GM21825 (cell line): ENCODE measurements around the gene EML2.
"Not testable (repeated sequence)": the region's sequence is repeated elsewhere in the genome, so short reads cannot be mapped to it uniquely, and the experiment has no call there.

Experiments used
- ATAC-seq: cut with Tn5 transposase; IDR thresholded peaks from one replicate; pipeline ENCODE4 v1.9.1; 2021; ENCODE audit warnings: mild to moderate bottlenecking, moderate library complexity; ENCODE audit not compliant: unreplicated experiment

EML2 gene

GRCh38 chr19:45621389-45621788 lies 17.8 kb downstream of the EML2 start:
- no peak for ATAC-seq

DNA sequence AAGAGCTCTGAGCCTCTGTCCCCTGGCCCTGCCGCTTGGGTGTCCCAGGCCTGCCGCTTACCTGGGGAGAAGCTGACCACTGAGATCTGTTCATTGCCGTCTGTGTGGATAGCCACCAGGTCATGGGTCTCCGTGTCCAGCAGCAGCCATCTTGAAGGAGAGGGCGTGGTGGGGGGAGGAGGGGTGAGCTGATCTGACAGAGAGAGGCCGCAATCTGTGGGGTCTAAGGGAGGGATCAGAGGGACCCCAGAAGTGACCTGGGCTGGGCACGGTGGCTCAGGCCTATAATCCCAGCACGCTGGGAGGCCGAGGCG lies 22.5 kb downstream of the EML2 start:
- ATAC-seq = no peak

GRCh38 chr19:45615795-45616703 lies 23.1 kb downstream of the EML2 start:
- no peak for ATAC-seq

- ATAC-seq = not testable (repeated sequence)
Observed at GRCh38 chr19:45615056-45615455, 24.1 kb downstream of the EML2 start.

DNA sequence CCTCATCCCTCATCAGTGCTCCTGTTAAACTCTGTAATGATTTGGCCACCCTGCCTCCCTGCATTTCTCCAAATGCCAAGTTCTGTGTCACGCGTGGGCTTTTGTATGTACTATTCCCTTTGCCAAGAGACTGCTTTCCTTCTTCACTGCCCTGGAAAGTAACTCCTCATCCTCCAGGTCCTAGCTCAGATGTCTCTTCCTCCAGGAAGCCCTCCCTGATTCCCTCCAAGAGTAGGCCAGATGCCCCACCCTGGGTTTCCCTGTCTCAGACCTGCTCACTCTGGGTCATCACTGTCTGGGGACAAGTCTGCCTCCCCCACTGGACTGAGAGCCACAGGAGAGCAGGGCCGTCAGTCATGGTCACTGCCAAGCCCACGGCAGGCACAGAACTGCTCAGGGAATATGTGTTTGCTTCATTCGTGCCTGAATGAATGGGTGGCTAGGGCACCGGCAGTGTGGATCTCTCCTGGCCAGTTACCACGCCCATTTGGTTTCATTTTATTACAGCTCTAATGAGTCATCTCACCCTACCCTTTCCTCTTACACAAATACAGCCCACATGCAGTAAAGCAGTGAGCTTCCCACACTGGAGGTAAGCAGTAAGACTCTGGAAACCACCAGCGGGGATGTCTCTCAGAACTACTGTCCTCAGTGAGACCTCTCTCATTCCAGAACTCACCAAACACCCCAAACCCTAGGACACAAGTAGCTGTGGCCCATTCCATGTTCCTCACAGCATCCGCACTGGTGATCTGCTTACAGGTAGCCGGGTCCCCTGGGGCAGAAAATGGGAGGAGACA lies 25.1 kb downstream of the EML2 start:
- ATAC-seq = no peak

DNA sequence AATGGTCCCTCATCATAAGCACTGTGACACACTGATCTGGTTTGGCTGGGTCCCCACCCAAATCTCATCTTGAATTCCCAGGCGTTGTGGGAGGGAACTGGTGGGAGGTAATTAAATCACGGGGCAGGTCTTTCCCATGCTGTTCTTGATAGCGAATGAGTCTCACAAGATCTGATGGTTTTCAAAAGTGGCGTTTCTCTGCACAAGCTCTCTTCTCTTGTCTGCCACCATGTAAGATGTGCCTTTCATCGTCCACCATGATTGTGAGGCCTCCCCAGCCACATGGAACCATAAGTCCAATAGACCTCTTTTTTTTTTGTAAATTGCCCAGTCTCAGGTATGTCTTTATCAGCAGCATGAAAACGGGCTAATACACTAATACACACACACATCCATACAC lies 30.2 kb downstream of the EML2 start:
- ATAC-seq = no peak

DNA sequence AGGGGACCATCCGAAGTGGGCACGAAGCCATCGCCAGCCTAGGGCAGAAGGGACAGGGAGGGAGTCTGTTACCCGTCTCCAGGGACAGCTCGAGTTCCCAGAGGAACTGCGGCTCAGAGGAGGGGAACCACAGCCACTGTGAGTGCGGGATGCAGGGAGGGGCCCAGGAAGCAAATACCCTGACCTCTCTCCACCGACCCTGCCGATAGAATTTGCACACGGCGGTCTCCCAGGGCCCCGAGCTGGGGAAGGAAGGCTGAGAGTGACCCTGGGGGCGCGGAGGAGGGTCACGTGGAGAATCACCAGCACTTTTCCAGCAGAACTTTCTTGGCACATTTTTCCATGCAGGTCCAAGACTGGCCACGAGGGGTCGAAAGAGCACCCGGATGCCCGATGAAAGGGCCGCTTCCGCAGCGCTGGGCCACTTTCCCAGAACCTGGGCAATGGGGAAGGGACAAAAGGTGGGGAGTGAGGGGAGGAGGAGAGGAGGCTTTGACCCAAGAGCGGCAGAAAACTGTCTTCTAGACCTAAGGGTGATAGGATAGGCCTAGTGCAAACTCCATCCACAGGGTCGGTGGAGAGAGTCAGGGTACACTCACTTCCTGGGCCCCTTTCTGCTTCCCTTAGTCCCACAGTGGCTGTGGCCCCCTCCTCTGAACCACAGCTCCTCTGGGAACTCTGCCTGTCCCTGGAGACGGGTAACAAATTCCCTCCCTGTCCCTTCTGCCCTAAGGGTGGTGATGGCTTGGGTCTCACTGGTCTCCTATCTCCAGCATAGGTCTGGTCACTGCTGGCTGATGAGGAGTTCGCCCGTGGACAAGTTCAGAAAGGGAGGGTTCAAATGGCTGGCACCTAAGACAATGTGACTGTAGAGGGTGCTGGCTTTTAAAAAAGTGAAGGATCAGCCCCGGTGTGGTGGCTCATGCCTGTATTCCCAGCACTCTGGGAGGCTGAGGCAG lies 31.8 kb downstream of the EML2 start:
- no peak for ATAC-seq

DNA sequence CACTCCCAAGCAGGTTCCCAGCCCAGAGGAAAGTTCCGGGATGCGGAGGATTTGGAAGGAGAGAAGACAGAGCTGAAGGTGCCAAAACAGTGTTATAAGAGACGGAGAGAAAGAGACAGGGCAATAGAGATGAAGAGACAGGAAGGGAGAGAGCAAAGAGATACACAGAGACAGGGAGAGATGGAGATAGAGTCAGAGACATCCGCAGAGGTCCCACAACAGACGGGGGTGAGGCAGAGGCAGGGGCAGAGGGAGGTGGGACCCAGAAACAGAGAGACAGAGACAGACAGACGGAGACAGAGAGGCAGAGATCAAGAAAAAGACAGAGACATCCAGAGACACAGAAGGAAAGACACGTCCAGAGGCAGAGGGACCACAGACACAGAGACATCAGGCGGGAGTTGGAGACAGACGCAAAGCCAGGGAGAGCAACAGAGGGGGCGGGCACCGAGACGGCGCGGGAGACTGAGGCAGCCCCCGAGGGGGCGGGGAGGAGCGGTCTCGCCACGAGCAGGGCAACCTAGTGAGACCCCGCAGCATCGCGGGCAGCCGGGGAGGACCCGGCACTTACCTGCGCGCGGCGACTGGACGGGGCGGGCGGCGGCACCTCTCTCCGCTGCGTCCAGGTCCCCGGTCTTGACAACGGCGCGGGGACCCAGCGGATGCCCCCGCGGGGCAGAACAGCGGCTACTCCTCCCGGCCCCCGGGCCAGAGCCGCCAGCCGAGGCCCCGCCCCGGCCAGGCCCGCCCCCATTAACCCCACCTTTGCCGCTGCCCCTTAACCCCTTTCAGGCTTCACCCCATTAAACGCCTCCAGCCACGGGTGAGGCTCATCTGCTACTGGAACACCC lies 37.4 kb downstream of the EML2 start, which contains the start of gene GPR4:
GPR4 (minus strand) TSS at position 689 of the 851 bp plus-strand sequence. CDS start 10,346 bp downstream, outside the sequence.
- no peak for ATAC-seq

DNA sequence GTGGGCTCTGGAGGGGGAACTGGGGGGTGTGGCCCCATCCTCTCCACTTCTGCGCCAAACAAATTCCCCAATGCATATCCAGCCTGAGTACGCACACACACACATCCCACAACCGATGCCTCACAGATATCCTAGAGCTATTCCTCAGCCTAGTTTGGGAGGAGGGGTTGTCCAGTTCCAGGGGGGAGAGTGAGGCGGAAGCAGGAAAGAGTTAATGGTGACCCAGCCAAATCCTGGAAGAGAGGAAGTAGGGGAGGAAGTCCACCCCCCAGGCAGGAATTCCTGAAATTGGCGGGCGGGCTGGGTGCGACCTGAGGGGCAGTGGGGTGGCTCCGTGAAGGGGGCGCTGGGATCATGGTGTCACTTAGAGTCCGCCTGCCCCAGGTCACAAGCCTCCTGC lies 38.1 kb downstream of the EML2 start:
- no peak for ATAC-seq

- ATAC-seq = no peak
Observed at GRCh38 chr19:45600340-45600885, 38.8 kb downstream of the EML2 start.

DNA sequence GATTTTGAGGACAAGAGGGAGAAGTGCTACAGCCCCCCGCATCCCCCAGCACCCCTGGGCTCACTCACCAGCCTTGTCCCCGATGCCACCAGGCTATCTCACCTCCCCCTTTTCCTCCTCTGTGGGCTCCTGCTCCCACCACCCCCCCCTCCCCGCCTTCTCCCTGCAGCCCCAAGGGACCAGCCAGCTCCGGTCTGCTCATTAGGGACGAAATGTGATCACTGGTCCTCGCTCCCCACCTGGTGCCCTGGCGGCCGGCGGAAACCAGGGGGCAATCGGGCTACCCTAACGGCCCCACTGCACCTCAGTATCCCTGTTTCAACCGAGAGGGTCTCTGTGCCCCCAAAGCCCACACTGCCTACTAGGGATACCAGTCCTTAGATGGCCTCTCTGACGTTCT lies 39.9 kb downstream of the EML2 start:
- ATAC-seq = no peak

- no peak for ATAC-seq
Observed at GRCh38 chr19:45598267-45599001, 40.8 kb downstream of the EML2 start.

DNA sequence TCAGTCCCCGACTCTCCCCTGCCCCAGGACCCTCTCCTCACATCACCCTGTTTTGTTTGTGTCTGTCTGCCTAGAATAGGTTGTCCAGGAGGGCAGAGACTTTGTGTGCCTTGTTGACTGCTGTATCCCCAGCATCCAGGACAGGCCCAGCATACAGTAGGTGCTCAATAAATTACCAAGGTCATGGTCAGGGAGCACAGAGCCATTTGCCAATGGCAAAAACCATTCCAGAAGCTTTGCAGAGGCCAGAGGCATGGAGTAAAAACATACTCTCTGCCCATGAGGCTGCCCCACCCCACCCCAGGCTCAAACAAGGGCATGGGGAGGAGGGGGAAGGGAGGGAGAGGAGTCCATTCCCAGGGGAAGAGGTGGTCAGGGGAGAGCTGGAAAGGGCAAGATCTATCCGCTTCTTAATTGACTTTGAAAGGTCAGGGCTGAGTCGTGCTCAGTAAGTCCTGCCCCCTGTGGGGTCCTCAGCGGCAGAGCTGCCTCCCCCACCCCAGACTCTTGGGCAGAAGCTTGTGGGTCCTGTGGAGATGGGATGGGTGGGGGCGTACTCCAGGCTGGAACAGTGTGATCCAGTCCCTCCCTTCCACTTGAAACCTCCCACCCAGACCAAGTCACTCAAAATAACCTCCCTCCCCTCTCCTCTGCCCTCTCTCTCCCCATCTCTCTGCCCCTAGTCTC lies 41.6 kb downstream of the EML2 start:
- ATAC-seq = no peak

DNA sequence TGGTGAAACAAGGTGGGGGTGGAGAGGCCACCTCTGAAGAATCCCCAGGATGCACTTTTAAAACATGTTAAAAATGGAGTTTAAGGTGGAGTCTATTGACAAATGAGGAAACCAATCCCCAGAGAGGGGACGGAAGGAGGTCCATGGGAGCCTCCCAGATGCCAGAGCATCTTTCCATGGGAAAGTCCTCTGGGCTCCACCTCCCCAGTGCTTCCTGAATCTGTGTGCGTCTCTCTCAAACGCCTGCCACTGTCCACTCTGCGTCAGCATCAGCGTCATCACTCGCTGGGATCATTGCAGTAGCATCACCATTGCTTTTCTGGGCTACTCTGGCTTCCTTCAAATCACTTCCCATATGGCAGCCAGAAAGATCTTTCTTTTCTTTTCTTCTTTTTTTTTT lies 43.4 kb downstream of the EML2 start:
- no peak for ATAC-seq

- ATAC-seq = no peak
Observed at GRCh38 chr19:45593520-45593919, 45.7 kb downstream of the EML2 start.

DNA sequence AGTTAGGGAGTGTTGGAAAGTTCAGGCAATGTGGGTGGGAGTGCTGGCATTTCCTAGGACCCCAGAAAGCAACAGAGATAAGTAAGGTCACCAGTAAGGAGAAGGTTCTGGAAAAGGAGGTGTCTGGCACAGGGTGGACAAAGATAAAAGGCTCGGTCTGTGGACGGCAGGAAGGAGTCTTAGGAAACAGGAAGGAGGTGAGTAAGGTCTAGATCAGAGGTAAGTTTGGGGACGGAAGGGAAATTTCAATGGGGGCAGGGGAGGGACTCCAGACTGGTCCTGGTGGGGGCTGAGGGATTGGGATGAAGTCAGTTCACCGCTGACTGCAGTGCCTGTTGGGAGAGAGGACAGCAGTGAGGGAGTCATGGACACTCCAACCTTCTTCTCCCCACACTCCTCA lies 46.8 kb downstream of the EML2 start:
- no peak for ATAC-seq

- no peak for ATAC-seq
Observed at GRCh38 chr19:45591638-45592005, 47.6 kb downstream of the EML2 start.

DNA sequence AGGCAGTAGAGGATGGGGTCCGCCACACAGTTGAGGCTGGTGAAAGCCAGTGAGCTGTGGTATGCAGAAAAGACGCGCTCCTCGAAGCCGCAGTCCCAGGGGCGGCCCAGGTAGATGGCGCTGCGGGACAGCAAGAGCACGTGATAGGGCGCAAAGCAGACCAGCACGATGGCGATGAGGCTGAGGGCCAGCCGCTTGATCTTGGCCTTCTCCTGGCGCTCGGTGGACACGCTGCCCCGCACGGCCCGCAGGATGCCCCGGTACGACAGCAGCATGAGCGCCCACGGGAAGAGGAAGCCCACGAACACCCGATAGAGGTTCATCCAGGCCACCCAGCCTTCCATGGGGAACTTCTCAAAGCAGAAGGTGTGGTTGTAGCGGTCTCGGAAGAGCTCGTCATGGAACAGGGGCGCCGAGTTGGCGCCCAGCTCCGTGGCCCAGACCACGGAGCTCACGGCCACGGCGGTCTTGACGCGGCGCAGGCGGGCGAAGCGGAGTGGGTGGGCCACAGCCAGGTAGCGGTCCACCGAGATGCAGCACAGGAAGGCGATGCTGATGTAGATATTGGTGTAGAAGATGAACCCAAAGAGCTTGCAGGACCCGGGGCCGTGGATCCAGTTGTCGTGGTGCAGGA lies 48.1 kb downstream of the EML2 start:
- ATAC-seq = no peak
